ENCODE measurements around the gene SMAD5. TPM values are rescaled to one million over a fixed set of nuclear protein-coding genes. Genes with fewer than 3 reads are reported as not detected.

Gene SMAD5
- total RNA-seq, 1 experiment from 2014 or later, result 64.3 TPM

- Histone ChIP-seq H3K4me1 (ENCODE audit: control insufficient read depth in 1 of 2, insufficient read depth in 2 of 2, low read length in 2 of 2) (no peaks in the 10 kb centered on the region), H2AFZ (ENCODE audit: low read depth, low read length, poor library complexity, severe bottlenecking) (no peak overlapping the region), H3K36me3 (ENCODE audit: control insufficient read depth in 1 of 2, insufficient read depth in 2 of 2, low read length in 2 of 2) (no peaks in the 10 kb centered on the region), H3K27me3 (ENCODE audit: insufficient read depth, low read length) (no peaks in the 10 kb centered on the region; the same call in 1 of the 2 replicates), H3K4me3 (replicated peaks in 1 of 2; ENCODE audit: low read depth in 1 of 2, low read length in 2 of 2) (no peak overlapping the region), H3K9me3 (ENCODE audit: control insufficient read depth in 1 of 2, insufficient read depth in 1 of 2, low read depth in 1 of 2, low read length in 2 of 2) (no peaks in the 10 kb centered on the region), H3K9ac (ENCODE audit: low read length) (no peak overlapping the region), H3K79me2 (ENCODE audit: insufficient read depth, low read length) (no peaks in the 10 kb centered on the region), H3K9me2 (ENCODE audit: insufficient read depth) (no peaks in the 10 kb centered on the region), H3K27ac (ENCODE audit: low read depth, low read length) (no peak overlapping the region), H3K4me2 (ENCODE audit: low read length) (no peak overlapping the region), H4K20me1 (ENCODE audit: insufficient read depth) (no peaks in the 10 kb centered on the region)
- ATAC-seq, result no peak
- ChIA-PET RAD21 (ENCODE audit: low non-redundant PET in 1 of 2, low total read pairs in 2 of 2, uncharacterized antibody in 2 of 2, unreplicated experiment in 2 of 2) (no interaction called here), POLR2A (no interaction called here), CTCF (no interaction called here)
- no peak for DNase-seq (ENCODE audit: low read depth, low spot score)
- TF ChIP-seq, protein P1, sequence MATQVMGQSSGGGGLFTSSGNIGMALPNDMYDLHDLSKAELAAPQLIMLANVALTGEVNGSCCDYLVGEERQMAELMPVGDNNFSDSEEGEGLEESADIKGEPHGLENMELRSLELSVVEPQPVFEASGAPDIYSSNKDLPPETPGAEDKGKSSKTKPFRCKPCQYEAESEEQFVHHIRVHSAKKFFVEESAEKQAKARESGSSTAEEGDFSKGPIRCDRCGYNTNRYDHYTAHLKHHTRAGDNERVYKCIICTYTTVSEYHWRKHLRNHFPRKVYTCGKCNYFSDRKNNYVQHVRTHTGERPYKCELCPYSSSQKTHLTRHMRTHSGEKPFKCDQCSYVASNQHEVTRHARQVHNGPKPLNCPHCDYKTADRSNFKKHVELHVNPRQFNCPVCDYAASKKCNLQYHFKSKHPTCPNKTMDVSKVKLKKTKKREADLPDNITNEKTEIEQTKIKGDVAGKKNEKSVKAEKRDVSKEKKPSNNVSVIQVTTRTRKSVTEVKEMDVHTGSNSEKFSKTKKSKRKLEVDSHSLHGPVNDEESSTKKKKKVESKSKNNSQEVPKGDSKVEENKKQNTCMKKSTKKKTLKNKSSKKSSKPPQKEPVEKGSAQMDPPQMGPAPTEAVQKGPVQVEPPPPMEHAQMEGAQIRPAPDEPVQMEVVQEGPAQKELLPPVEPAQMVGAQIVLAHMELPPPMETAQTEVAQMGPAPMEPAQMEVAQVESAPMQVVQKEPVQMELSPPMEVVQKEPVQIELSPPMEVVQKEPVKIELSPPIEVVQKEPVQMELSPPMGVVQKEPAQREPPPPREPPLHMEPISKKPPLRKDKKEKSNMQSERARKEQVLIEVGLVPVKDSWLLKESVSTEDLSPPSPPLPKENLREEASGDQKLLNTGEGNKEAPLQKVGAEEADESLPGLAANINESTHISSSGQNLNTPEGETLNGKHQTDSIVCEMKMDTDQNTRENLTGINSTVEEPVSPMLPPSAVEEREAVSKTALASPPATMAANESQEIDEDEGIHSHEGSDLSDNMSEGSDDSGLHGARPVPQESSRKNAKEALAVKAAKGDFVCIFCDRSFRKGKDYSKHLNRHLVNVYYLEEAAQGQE (IDR thresholded peaks at IDR 0.05; ENCODE audit: low read depth), result no peak
- no peak for TF ChIP-seq SP1 (IDR thresholded peaks at IDR 0.05; ENCODE audit: low read depth)
- no peak for TF ChIP-seq CBX3 (IDR thresholded peaks at IDR 0.05; ENCODE audit: low read depth)
- TF ChIP-seq, protein P2, sequence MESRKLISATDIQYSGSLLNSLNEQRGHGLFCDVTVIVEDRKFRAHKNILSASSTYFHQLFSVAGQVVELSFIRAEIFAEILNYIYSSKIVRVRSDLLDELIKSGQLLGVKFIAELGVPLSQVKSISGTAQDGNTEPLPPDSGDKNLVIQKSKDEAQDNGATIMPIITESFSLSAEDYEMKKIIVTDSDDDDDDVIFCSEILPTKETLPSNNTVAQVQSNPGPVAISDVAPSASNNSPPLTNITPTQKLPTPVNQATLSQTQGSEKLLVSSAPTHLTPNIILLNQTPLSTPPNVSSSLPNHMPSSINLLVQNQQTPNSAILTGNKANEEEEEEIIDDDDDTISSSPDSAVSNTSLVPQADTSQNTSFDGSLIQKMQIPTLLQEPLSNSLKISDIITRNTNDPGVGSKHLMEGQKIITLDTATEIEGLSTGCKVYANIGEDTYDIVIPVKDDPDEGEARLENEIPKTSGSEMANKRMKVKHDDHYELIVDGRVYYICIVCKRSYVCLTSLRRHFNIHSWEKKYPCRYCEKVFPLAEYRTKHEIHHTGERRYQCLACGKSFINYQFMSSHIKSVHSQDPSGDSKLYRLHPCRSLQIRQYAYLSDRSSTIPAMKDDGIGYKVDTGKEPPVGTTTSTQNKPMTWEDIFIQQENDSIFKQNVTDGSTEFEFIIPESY (IDR thresholded peaks at IDR 0.05; ENCODE audit: extremely low read depth, insufficient replicate concordance, low read length), result no peak
- TF ChIP-seq EGR1 (IDR thresholded peaks at IDR 0.05; ENCODE audit: low read depth), result no peak
- TF ChIP-seq ELF1 (IDR thresholded peaks at IDR 0.05; ENCODE audit: borderline replicate concordance, low read depth), result no peak
- no peak for TF ChIP-seq ZNF274 (IDR thresholded peaks at IDR 0.05; ENCODE audit: low read depth, low read length)
- TF ChIP-seq YY1 (IDR thresholded peaks at IDR 0.05; ENCODE audit: extremely low read depth, insufficient replicate concordance, low read depth, low read length), result no peak
- no peak for TF ChIP-seq EZH2 (IDR thresholded peaks at IDR 0.05)
- TF ChIP-seq, protein P3, sequence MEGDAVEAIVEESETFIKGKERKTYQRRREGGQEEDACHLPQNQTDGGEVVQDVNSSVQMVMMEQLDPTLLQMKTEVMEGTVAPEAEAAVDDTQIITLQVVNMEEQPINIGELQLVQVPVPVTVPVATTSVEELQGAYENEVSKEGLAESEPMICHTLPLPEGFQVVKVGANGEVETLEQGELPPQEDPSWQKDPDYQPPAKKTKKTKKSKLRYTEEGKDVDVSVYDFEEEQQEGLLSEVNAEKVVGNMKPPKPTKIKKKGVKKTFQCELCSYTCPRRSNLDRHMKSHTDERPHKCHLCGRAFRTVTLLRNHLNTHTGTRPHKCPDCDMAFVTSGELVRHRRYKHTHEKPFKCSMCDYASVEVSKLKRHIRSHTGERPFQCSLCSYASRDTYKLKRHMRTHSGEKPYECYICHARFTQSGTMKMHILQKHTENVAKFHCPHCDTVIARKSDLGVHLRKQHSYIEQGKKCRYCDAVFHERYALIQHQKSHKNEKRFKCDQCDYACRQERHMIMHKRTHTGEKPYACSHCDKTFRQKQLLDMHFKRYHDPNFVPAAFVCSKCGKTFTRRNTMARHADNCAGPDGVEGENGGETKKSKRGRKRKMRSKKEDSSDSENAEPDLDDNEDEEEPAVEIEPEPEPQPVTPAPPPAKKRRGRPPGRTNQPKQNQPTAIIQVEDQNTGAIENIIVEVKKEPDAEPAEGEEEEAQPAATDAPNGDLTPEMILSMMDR (IDR thresholded peaks at IDR 0.05 in 2 of 3, conservative IDR thresholded peaks at IDR 0.05 in 1 of 3; ENCODE audit: borderline replicate concordance in 1 of 3, insufficient read depth in 1 of 3, low read depth in 2 of 3, low read length in 2 of 3), result no peak
- TF ChIP-seq FOSL1 (IDR thresholded peaks at IDR 0.05; ENCODE audit: low read depth), result no peak
- TF ChIP-seq ATF3 (IDR thresholded peaks at IDR 0.05), result no peak
- no peak for TF ChIP-seq MAX (IDR thresholded peaks at IDR 0.05)
- TF ChIP-seq EZH2phosphoT487 (IDR thresholded peaks at IDR 0.05; ENCODE audit: borderline replicate concordance), result no peak
- TF ChIP-seq SIN3A (IDR thresholded peaks at IDR 0.05; ENCODE audit: low read depth), result no peak
- no peak for TF ChIP-seq JUND (IDR thresholded peaks at IDR 0.05)
- intact Hi-C loops (cut with micrococcal nuclease), result no loop called here
- BruUV-seq (replicated peaks), result no TSS peak
These were observed 37.6 kb upstream of the SMAD5 start for GRCh38 chr5:136094913-136095641.
